Frontal cortex (tissue), 4 donors: ENCODE results near the gene VRK1. TPM values are rescaled to one million over a fixed set of nuclear protein-coding genes. Genes with fewer than 3 reads are reported as not detected.

Experiments
- DNase-seq, 2 donors: peaks; one replicate each; pipeline ENCODE4 v3.0.0; 2012; ENCODE audit warnings: low spot score in 2 of 2
- FAIRE-seq: peaks from 2 replicates; lab custom pipeline; 2012; peaks lifted over from hg19 to GRCh38; lab: Jason Lieb, UNC
- total RNA-seq: library from RNA; depleted of rRNA; stranded (reverse); fragments of >200 nt; gene quantifications from one replicate; pipeline ENCODE4 v1.2.3, GENCODE V29; 2014
- donor health status: control.
- donor health status: control.
- donor health status: control.

Gene VRK1
- total RNA-seq, 1 donor from 2014 or later, result 85.6 TPM

- FAIRE-seq (no peak), DNase-seq (no peak)
Measured at GRCh38 chr14:96905825-96906224, 108.6 kb downstream of the VRK1 start.

GRCh38 chr14:96906434-96906833 is 109.3 kb downstream of the VRK1 start:
- DNase-seq (no peak), FAIRE-seq (no peak)

DNA sequence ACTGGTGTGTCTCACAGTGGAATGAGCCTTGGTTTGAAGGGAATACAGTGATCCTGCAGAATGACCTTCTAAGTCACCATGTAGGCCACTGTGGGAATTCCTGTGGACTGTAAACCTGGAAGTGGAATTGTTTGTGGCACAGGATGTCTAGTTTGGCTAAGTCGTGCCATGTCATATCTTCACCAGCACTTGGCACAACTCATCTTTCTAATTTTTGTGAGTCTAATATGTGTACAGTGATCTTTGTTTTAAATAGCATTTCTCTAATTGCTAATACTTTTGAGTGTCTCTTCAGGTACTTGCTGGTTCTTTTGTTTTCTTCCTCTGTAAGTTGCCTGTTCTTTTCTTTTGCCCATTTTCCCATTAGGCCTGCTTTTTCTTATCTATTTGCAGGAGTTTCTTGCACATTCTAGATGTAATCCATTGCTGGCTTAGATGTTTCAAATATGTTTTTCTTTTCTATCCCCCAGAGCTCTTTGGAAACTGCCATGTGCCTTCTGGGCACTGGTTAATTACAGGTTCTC is 112.7 kb downstream of the VRK1 start:
- FAIRE-seq (no peak), DNase-seq (no peak)

DNA sequence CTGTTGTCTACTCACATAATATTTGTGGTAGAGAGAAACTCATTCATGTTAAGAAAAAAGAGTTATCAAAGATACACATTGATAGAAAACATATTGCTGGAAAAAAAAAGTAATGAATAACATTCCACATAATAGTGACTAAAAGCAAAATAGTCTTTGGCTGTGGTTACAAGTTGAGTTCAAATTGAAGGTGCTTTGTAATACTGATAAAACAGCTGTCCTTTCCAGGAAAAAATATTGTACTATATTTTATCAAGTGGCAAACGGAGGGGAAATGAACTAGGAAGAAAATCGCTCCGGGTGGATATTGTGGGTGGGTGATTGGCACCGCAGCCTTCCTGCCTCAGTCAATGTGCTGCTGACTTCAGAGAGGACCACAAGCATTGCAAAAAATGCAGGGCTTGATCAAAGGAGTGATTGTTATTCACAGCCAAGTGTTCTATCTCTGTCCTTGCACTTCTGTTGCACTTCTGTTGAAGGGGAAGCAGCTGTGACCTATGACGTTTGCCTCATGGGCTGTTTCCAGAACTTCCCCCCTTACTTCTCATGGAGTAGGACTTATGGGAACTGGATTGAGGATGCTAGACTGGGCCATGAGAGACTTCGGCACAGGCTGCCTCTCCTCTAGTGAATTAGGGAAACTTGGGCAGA is 114.4 kb downstream of the VRK1 start:
- DNase-seq, result no peak
- FAIRE-seq, result no peak

DNA sequence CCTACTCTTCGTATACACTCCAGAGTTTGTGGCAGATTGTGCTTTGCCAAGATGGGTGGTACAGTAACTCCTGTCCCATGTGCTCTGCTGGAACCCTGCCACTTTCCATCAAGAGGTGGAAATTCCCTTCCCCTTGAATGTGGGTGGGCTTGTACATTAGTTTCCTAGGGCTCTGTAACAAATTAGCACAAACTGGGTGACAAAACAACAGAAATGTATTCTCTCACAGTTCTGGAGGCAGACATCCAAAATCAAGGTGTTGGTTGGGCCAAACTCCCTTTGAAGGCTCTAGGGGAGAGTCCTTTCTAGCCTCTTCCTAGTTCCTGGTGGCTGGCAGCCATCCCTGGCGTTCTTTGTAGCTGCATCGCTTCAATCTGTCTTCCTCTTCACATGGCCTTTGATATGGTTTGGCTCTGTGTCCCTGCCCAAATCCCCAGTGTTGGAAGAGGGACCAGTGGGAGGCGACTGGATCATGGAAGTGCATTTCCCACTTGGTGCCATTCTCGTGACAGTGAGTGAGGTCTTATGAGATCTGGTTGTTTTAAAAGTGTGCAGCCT is 117.5 kb downstream of the VRK1 start:
- FAIRE-seq (no peak), DNase-seq (no peak)

DNA sequence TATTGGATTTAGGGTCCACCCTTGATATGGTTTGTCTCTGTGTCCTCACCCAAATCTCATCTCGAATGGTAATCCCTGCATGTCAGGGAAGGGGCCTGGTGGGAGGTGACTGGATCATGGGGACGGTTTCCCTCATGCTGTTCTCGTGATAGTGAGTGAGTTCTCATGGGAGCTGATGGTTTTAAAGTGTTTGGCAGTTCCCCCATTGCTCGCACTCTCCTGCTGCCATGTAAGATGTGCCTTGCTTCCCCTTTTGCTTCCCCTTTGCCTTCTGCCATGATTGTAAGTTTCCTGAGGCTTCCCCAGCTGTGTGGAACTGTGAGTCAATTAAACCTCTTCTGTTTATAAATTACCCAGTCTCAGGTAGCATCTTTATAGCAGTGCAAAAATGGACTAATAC is 118.3 kb downstream of the VRK1 start:
- DNase-seq, result no peak
- no peak for FAIRE-seq

- FAIRE-seq (no peak), DNase-seq (no peak)
Measured at GRCh38 chr14:96916751-96917150, 119.6 kb downstream of the VRK1 start.

DNA sequence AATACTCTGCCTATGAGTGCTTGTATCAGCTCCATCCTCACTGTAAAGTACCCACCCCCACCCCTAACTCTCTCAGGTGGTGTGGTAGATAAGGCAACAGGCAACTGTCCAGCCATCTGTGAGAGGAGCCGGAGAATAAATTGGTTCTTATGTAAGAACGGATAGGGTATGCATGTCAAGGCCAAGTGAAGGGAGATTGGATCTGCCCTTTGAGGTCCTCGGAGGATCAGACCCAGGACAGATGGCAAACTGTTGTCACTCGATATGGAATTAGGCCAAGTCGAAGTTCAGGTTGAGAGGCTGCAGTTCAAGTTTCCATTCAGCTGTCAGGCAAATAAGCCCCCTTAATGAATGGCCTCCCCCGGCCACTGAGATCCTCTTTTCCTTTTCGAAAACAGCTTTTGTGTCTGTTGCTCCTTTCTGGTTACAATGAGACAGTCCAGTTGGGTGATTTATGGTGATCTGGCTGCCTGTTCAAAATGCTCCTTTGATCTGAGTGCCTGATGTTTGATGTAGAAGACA is 120.3 kb downstream of the VRK1 start:
- DNase-seq, result no peak
- FAIRE-seq, result no peak

GRCh38 chr14:96920023-96920422 is 122.8 kb downstream of the VRK1 start:
- no peak for FAIRE-seq
- no peak for DNase-seq

DNA sequence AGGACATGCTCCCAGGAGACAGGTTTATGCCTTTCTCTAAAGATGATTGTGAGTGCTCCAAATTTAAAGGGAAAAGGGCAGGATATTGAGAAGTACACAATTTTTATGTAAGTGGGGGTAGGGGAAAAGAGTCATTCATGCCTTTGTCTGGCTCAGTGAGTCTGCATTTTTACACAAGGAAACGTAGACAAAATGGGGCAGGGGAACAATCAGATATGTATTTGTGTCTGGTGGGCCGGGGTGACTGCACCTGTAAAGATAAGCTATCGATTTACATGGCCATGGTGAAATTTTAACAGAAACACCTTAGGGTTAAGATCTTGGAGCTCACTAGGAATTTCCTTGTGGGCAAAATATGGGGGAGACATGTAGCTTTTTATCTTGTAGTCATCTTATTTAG is 123.6 kb downstream of the VRK1 start:
- DNase-seq (no peak), FAIRE-seq (no peak)

DNA sequence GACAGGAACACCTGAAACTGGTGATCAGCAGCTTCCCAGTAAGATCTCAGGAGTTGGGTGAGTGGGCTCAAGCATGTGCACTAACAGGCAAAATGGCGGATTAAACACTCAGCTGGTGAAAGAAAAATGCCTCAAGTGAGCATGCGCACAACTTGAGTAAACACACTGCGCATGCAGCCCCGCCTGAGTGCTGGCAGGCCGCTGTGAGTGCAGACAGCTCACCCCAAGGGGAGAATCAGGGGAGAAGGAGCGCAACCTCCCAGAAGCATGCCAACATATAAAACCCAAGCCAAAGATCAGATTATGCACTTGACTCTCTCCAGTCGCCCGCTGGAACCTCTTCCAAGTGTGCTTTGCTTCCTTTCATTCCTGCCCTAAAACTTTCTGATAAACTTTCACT is 125.8 kb downstream of the VRK1 start:
- DNase-seq (no peak), FAIRE-seq (no peak)

GRCh38 chr14:96925422-96925821 is 128.2 kb downstream of the VRK1 start:
- FAIRE-seq (no peak), DNase-seq (no peak)

GRCh38 chr14:96926001-96926400 is 128.8 kb downstream of the VRK1 start:
- FAIRE-seq (no peak), DNase-seq (no peak)

DNA sequence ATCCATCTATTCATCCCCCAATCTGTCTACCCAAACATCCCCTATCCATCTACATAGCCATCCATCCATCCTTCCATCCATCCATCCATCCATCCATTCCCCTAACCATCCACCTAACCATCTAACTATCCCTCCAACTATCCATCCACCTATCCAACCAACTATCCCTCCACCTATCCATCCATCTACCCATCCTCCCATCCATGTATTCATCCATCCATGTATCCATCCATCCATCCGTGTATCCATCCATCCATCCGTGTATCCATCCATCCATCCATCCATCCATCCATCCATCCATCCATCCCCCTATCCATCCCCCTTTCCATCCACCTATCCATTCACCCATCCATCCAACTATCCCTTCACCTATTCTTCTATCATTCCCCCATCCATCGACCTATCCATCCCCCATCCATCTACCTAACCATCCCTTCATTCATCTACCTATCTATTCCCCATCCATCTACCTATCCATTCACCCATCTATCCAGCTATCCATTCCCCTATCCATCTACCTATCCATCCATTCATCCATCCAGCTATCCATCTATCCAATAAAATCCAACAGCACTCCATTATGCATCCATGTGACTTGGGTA is 131.7 kb downstream of the VRK1 start:
- DNase-seq (no peak), FAIRE-seq (no peak)

GRCh38 chr14:96929950-96930349 is 132.8 kb downstream of the VRK1 start:
- DNase-seq (no peak), FAIRE-seq (no peak)

DNA sequence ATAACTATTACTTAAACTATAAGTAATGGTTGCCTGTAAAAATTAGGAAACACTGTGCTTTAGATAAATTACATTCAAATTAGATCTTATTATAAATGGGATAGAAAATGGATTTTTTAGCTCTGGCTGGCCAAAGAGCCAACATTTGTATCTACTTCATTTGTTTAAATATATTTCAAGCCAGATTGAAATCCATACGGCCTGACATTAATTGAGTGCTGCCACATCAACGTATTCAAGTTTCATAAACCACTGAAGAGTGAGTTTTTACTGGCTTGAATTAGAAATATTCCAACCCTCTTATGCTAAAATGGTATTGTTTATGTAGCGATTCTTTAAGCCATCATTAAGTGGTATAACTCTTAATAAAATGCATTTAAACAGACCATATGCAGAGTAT is 133.3 kb downstream of the VRK1 start:
- FAIRE-seq (no peak), DNase-seq (no peak)
